Thymus (tissue), 11 donors: ENCODE data around the gene RCBTB1. TPM values are rescaled to one million over a fixed set of nuclear protein-coding genes. Genes with fewer than 3 reads are reported as not detected.
"Not testable (repeated sequence)": the region's sequence is repeated elsewhere in the genome, so short reads cannot be mapped to it uniquely, and the experiment has no call there.

Experiments used
- DNase-seq, 9 donors: peaks; one replicate each; pipeline ENCODE4 v3.0.0-alpha.2; 2013; ENCODE audit warnings: low spot score in 9 of 9, low read depth in 6 of 9, missing footprints in 1 of 9
- H3K27ac ChIP-seq, 2 donors: one replicate each; pipeline ENCODE4 v1.5.1; 2013; ENCODE audit warnings: control low read depth in 1 of 2, low read depth in 1 of 2, low read length in 1 of 2, mild to moderate bottlenecking in 1 of 2, moderate library complexity in 1 of 2
- H3K27me3 ChIP-seq, 2 donors: one replicate each; pipeline ENCODE4 v1.5.1; 2013; ENCODE audit warnings: low read length in 1 of 2; ENCODE audit not compliant: control insufficient read depth in 2 of 2, insufficient read depth in 1 of 2
- H3K36me3 ChIP-seq, 2 donors: one replicate each; pipeline ENCODE4 v1.5.1; 2013; ENCODE audit warnings: low read length in 1 of 2, mild to moderate bottlenecking in 1 of 2, moderate library complexity in 1 of 2; ENCODE audit not compliant: control insufficient read depth in 2 of 2, insufficient read depth in 2 of 2
- H3K4me1 ChIP-seq, 2 donors: one replicate each; pipeline ENCODE4 v1.5.1; 2013; ENCODE audit warnings: low read length in 2 of 2; ENCODE audit not compliant: control insufficient read depth in 2 of 2, insufficient read depth in 2 of 2
- H3K4me3 ChIP-seq, 2 donors: one replicate each; pipeline ENCODE4 v1.5.1; 2013; ENCODE audit warnings: low read length in 2 of 2, control low read depth in 1 of 2, mild to moderate bottlenecking in 1 of 2
- H3K9me3 ChIP-seq, 2 donors: one replicate each; pipeline ENCODE4 v1.5.1; 2013; ENCODE audit warnings: low read length in 1 of 2, mild to moderate bottlenecking in 1 of 2; ENCODE audit not compliant: control insufficient read depth in 2 of 2, insufficient read depth in 1 of 2
- WGBS: extraction: QIAGEN DNeasy Blood & Tissue Kit; methylation state at CpG from one replicate; pipeline ENCODE4 v1.1.7; 2013; 5-methylcytosine and 5-hydroxymethylcytosine counted together
- polyA plus RNA-seq: library from polyadenylated mRNA; stranded (reverse); fragments of 200-250 nt; gene quantifications from one replicate; pipeline ENCODE4 v1.2.3, GENCODE V29; 2013
- total RNA-seq: library from RNA; stranded (reverse); fragments of 120-200 nt; gene quantifications from one replicate; pipeline ENCODE4 v1.2.4, GENCODE V29; 2013
- donor health status: healthy.

RCBTB1 gene
- total and polyA plus RNA-seq, 2 donors, result 15.3 to 34.7 TPM

DNA sequence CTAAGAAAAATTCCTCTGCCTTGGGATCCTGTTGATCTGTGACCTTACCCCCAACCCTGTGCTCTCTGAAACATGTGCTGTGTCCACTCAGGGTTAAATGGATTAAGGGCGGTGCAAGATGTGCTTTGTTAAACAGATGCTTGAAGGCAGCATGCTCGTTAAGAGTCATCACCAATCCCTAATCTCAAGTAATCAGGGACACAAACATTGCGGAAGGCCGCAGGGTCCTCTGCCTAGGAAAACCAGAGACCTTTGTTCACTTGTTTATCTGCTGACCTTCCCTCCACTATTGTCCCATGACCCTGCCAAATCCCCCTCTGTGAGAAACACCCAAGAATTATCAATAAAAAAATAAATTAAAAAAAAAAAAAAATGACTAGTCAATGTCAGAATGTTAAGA is 8.5 kb upstream of the RCBTB1 start:
- H3K27ac ChIP-seq, H3K4me1 ChIP-seq, H3K27me3 ChIP-seq, H3K9me3 ChIP-seq, DNase-seq, H3K36me3 ChIP-seq, H3K4me3 ChIP-seq: not testable (repeated sequence)
- WGBS, result 100% methylated on average over 3 of the region's 4 CpGs

DNA sequence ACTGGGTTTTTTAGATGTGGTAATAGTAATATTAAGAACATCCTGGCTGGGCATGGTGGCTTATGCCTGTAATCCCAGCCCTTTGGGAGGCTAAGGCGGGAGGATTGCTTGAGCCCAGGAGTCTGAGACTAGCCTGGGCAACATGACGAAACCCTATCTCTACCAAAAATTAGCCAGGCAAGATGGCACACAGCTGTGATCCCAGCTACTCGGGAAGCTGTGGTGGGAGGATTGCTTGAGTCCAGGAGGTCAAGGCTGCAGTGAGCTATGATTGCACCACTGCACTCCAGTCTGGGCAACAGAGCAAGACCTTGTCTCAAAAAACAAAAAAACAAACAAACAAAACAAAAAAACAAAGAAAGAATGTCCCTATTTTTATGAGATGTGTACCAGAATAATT is 5.4 kb upstream of the RCBTB1 start:
- 96% methylated on average over 3 of the region's 3 CpGs for WGBS
- not testable (repeated sequence) for H3K27ac ChIP-seq, H3K9me3 ChIP-seq, H3K4me3 ChIP-seq, DNase-seq, H3K36me3 ChIP-seq, H3K4me1 ChIP-seq, H3K27me3 ChIP-seq

DNA sequence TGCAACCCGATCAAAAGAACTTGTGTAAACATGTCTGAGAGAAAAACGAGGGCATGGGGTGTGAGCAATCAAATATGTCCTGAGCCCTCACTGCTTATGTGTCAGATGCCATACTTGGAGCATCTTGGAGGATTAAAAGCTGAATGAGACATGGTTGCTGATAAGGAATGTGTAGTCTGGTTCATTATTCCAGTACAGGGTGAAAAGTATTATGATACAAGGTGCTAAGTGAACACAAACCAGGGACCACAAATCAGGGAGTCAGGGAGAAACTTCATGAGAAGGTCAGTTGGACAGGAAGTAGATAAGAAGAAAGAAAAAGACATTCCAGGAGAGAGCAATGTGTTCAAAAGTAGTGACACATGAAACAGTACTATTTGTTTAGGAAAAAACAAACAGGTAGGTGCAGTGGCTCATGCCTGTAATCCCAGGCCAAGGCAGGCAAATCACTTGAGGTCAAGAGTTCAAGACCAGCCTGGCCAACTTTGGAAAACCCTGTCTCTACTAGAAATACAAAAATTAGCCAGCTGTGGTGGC is 2.0 kb upstream of the RCBTB1 start:
- Histone ChIP-seq H3K4me3 (no peak overlapping the region), H3K27me3 (no peaks in the 10 kb centered on the region), H3K36me3 (no peaks in the 10 kb centered on the region), H3K27ac (peak overlapping the region in 1 of 2 donors; percentile 5), H3K9me3 (no peaks in the 10 kb centered on the region), H3K4me1 (peaks cover 3 to 7% of the 10 kb centered on the region in 2 donors)
- WGBS, result 90% methylated on average over 2 of the region's 2 CpGs
- DNase-seq, result no peak

DNA sequence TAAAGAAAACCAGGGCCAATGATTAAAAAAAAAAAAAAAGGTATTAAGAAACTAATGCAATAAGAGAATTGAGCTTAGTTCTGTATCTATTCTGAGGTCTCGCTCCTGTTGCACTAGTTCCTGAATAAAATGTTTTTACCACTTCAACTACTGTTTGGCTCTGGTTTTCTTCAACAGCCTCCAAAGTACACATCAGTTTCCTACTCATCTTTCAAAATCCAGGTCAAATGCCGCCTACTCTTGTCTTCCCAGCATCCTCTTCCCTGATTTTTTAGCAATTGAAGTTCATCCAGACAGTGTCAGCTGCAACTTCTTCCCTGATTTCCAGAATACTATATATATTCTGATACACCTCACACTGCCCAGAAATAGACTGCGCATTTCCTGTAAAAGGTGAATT is 1.4 kb upstream of the RCBTB1 start:
- H3K27me3 ChIP-seq, result no peaks in the 10 kb centered on the region

DNA sequence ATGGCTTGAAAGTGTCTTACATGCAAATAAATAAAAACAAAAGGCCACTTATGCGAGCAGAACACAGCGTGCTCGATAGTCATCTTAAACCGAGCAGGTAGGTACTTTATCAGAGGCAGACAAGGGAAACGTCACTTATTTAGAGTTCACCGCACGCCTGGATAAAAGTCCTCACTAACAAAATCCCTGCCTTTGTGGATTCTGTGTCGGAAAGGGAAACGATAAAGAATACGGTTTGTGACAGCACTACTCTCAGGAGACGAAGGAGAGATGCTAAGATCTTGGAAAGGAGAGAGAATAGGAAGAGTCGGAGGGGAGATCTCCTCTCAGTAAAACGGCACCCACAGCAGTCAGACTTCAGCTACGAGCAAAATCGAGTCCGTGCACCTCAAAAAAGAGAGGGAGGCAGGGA is 581 bp downstream of the RCBTB1 start:
- Histone ChIP-seq H3K27ac (peak overlapping the region; percentile 4 to 85), H3K4me3 (peak overlapping the region; percentile 92 to 94)
- under 1% methylated on average over 16 of the region's 16 CpGs for WGBS

More for the DNA sequence above, 1.4 kb upstream of the RCBTB1 start:
- peaks cover 3 to 7% of the 10 kb centered on the region in 2 donors for H3K4me1 ChIP-seq
- no peak overlapping the region for H3K4me3 ChIP-seq
- 97% methylated on average over 3 of the region's 3 CpGs for WGBS
- H3K27ac ChIP-seq, result no peak overlapping the region
- no peaks in the 10 kb centered on the region for H3K9me3 ChIP-seq
- H3K36me3 ChIP-seq, result no peaks in the 10 kb centered on the region
- no peak for DNase-seq

DNA sequence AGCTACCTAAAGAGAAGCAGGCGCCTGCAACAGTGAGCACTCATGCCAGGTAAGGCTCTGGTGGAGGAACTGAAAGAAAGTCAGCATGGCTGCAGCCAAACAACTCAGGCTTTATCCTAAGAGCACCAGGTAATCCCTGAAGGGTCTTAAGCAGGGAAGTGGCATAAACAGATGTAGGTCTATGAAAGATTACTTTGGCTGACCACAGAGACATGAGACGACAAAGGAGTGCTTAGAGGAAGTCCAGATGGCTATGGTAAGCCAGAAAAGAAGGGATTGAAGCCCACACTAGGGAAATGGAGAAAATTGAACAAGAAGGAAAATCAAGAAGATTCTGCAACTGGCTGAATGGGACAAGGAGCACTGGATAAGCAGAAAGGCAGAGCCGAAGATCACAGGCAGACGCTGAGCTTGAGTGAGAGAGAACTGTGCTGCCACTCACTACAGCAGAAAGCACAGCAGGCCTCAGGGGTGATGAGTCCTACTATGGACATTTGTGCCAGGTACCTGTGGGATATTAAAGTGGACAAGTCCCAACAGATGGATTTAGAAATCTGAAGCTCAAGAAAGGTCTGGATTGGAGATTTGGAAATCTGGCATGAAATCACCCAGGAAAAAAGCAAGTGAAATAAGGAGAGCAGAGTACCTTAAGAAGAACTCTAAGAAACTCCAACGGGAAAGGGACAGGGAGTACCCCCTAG is 4.2 kb downstream of the RCBTB1 start:
- Histone ChIP-seq H3K4me3 (no peak overlapping the region), H3K9me3 (no peaks in the 10 kb centered on the region), H3K27ac (no peak overlapping the region), H3K4me1 (peaks cover 3 to 5% of the 10 kb centered on the region in 2 donors), H3K36me3 (peaks cover 9 to 13% of the 10 kb centered on the region in 2 donors), H3K27me3 (no peaks in the 10 kb centered on the region)
- no peak for DNase-seq
- WGBS, result 91% methylated on average over 5 of the region's 5 CpGs

More for the DNA sequence above, 581 bp downstream of the RCBTB1 start:
- Histone ChIP-seq H3K36me3 (peaks cover 5% of the 10 kb centered on the region in 2 donors), H3K9me3 (no peaks in the 10 kb centered on the region), H3K27me3 (no peaks in the 10 kb centered on the region), H3K4me1 (peaks cover 3 to 7% of the 10 kb centered on the region in 2 donors)
- peak in 3 of 9 donors; percentile 19 to 46 (median 36) for DNase-seq

DNA sequence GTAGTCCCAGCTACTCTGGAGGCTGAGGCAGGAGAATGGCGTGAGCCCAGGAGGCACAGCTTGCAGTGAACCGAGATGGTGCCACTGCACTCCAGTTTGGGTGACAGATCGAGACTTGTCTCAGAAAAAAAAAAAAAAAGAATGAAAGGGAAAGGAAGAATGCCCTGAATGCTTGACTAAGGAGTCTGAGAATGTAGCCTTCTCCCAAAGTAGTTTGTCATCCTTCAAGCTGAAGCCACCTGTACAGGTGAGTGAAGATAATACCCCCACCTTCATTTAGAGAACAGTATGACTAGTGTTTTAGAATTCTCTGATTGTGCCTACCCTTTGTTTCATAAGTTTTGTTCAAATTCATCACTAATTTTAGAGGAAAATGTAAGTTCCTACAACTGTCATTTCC is 5.9 kb downstream of the RCBTB1 start:
- Histone ChIP-seq H3K27me3 (no peaks in the 10 kb centered on the region), H3K9me3 (no peaks in the 10 kb centered on the region), H3K36me3 (peaks cover 9 to 13% of the 10 kb centered on the region in 2 donors), H3K4me3 (no peak overlapping the region), H3K4me1 (no peaks in the 10 kb centered on the region), H3K27ac (no peak overlapping the region)
- no peak for DNase-seq
- 99% methylated on average over 3 of the region's 3 CpGs for whole genome bisulfite sequencing

DNA sequence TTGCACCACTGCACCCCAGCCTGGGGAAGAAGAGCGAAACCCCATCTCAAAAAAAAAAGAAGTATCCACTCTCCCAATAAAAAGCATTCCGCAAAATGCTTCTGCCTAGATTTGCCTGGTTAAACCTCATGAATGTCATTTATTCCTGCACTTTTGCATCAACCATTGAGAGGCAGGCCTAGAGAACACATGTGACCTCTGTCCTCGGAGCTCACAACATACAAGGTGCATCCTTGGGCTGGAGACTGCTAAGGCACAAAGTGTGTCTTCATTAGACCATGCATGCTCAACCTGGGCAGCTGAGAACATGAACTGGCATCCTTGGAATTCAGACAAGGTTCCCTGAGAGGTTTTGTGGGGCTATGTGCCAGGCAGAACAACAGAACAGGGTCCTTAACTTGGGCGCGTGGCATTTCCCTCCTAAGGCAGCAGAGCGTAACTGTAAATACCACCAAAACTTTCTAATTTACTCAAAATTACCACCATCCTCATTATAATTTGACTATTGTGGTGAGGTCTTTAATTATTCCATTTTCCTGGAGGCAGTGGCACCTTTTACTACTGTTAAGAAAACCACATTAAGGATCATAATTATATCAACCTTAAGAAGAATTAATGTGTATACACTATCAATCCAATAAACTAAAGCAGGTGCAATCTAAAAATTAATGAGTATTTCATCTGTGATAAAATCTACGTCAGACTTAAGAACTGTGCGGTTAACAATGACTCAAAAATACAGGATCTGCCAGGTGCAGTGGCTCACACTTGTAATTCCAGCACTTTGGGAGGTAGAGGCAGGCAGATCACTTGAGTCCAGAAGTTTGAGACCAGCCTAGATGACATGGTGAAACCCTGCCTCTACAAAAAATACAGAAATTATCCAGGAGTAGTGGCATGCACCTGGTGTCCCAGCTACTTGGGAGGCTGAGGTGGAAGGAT is 13.8 kb downstream of the RCBTB1 start:
- no peaks in the 10 kb centered on the region for H3K27me3 ChIP-seq
- no peak overlapping the region for H3K4me3 ChIP-seq
- 97% methylated on average over 8 of the region's 8 CpGs for WGBS
- no peak overlapping the region for H3K27ac ChIP-seq
- peaks cover 0 to 3% of the 10 kb centered on the region in 2 donors for H3K36me3 ChIP-seq
- H3K9me3 ChIP-seq, result no peaks in the 10 kb centered on the region
- DNase-seq, result no peak
- peaks cover 0 to 3% of the 10 kb centered on the region in 2 donors for H3K4me1 ChIP-seq
